Thyroid gland (tissue), 4 donors: ENCODE measurements around the gene SOCS4. TPM values are rescaled to one million over a fixed set of nuclear protein-coding genes. Genes with fewer than 3 reads are reported as not detected.

ENCODE experiments used
- DNase-seq, 2 donors: peaks; one replicate each; pipeline ENCODE4 v3.0.0-alpha.2; 2019
- H3K27ac ChIP-seq, 3 donors: fragments of 200-600 bp; sonication (generic); 1 replicate in 2 of 3; 2 replicates in 1 of 3; pipeline ENCODE4 v1.5.1; 2016 to 2019; ENCODE audit warnings: mild to moderate bottlenecking in 1 of 3, moderate library complexity in 1 of 3
- H3K27me3 ChIP-seq: fragments of 200-600 bp; sonication (generic); one replicate; pipeline ENCODE4 v1.5.1; 2019
- H3K36me3 ChIP-seq, 2 donors: fragments of 200-600 bp; sonication (generic); one replicate each; pipeline ENCODE4 v1.5.1; 2016 to 2019
- H3K4me1 ChIP-seq, 2 donors: fragments of 200-600 bp; sonication (generic); one replicate each; pipeline ENCODE4 v1.5.1; 2017 to 2019
- H3K4me3 ChIP-seq, 3 donors: fragments of 200-600 bp; sonication (generic); replicated peaks in 1 of 3; 1 replicate in 2 of 3; 2 replicates in 1 of 3; pipeline ENCODE4 v1.5.1; 2016; ENCODE audit warnings: mild to moderate bottlenecking in 1 of 3
- H3K9me3 ChIP-seq: fragments of 200-600 bp; sonication (generic); one replicate; pipeline ENCODE4 v1.5.1; 2017
- POLR2A ChIP-seq, 2 donors: fragments of 450-650 bp; IDR thresholded peaks; one replicate each; pipeline ENCODE4 v1.6.1; 2017; ENCODE audit warnings: antibody characterized with exemption in 2 of 2, mild to moderate bottlenecking in 2 of 2, moderate library complexity in 1 of 2
- WGBS, 2 donors: methylation state at CpG; one replicate each; pipeline ENCODE4 v1.1.5; 2017; 5-methylcytosine and 5-hydroxymethylcytosine counted together
- intact Hi-C: fragments of 100-400 bp; cut with DNase I; formaldehyde crosslinking; loops from one replicate; pipeline ENCODE4 v1.15.1; 2023
- total RNA-seq, 4 donors: library from RNA; depleted of rRNA; stranded (reverse); fragments of >200 nt; gene quantifications; one replicate each; pipeline ENCODE4 v1.2.3, GENCODE V29; 2016
- TF ChIP-seq, protein P1 (sequence below), 6 experiments: fragments of 200-600 bp in 3 of 6; fragments of 450-650 bp in 3 of 6; sonication (generic) in 3 of 6; IDR thresholded peaks; one replicate each; pipeline ENCODE4 v1.5.1; 2016 to 2019; ENCODE audit warnings: antibody characterized with exemption in 6 of 6, mild to moderate bottlenecking in 2 of 6, inconsistent platforms in 1 of 6, moderate library complexity in 1 of 6

SOCS4 gene, protein sequence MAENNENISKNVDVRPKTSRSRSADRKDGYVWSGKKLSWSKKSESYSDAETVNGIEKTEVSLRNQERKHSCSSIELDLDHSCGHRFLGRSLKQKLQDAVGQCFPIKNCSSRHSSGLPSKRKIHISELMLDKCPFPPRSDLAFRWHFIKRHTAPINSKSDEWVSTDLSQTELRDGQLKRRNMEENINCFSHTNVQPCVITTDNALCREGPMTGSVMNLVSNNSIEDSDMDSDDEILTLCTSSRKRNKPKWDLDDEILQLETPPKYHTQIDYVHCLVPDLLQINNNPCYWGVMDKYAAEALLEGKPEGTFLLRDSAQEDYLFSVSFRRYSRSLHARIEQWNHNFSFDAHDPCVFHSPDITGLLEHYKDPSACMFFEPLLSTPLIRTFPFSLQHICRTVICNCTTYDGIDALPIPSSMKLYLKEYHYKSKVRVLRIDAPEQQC
- total RNA-seq: 10 to 100 TPM; 18.2 to 26.5 (median 19.7) TPM

- Histone ChIP-seq H3K4me3 (peak within 1 kb of the TSS; percentile 43 to 75 (median 58)), H3K27me3 (no peaks in the 10 kb centered on the region), H3K27ac (peak within 1 kb of the TSS; percentile 36 to 74 (median 42)), H3K4me1 (peaks cover 13 to 26% of the 10 kb centered on the region in 2 donors), H3K36me3 (no peaks in the 10 kb centered on the region), H3K9me3 (no peaks in the 10 kb centered on the region)
- peak in 1 of 2 donors; percentile 69 for TF ChIP-seq POLR2A (IDR thresholded peaks at IDR 0.05)
- TF ChIP-seq, protein P1, sequence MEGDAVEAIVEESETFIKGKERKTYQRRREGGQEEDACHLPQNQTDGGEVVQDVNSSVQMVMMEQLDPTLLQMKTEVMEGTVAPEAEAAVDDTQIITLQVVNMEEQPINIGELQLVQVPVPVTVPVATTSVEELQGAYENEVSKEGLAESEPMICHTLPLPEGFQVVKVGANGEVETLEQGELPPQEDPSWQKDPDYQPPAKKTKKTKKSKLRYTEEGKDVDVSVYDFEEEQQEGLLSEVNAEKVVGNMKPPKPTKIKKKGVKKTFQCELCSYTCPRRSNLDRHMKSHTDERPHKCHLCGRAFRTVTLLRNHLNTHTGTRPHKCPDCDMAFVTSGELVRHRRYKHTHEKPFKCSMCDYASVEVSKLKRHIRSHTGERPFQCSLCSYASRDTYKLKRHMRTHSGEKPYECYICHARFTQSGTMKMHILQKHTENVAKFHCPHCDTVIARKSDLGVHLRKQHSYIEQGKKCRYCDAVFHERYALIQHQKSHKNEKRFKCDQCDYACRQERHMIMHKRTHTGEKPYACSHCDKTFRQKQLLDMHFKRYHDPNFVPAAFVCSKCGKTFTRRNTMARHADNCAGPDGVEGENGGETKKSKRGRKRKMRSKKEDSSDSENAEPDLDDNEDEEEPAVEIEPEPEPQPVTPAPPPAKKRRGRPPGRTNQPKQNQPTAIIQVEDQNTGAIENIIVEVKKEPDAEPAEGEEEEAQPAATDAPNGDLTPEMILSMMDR (IDR thresholded peaks at IDR 0.05): peak in 2 of 6 experiments; percentile 15 to 21
- WGBS, 2 donors: 0% methylated on average over 28 to 44 of the region's 56 CpGs
- peak; percentile 95 for DNase-seq
- intact Hi-C loops: no loop called here
Observed at GRCh38 chr14:55026793-55027561, at the start of gene SOCS4, which contains the start of gene WDHD1. Gene SOCS4 (plus strand): TSS chr14:55027236. CDS start chr14:55043042, 15,806 bp downstream. Gene WDHD1 (minus strand): TSS chr14:55027099. CDS start chr14:55026787, 312 bp downstream.

DNA sequence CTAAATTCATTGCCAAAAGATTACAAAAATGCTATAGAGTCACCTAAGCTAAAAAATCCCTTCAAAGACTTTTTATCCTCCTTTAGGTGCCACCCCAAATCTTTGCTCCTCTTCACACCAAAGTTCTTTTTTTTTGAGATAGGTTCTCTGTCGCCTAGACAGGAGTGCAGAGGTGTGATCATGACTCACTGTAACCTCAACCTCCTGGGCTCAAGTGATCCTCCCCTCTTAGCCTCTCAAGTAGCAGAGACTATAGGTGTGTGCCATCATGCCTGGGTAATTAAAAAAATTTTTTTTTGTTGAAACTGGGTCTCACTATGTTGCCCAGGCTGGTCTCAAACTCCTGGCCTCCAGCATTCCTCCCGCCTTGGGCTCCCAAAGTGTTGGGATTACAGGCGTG, 48.0 kb upstream of the SOCS4 start:
- 75 to 78% methylated on average over 3 of the region's 3 CpGs for WGBS, 2 donors

GRCh38 chr14:54981698-54982097, 45.3 kb upstream of the SOCS4 start:
- 80% methylated on average over 6 of the region's 6 CpGs for WGBS, 2 donors
- H3K9me3 ChIP-seq: no peaks in the 10 kb centered on the region
- TF ChIP-seq, protein P1 (IDR thresholded peaks at IDR 0.05): peak in 1 of 6 experiments; percentile 35
- no peak for TF ChIP-seq POLR2A (IDR thresholded peaks at IDR 0.05)
- H3K27me3 ChIP-seq: no peaks in the 10 kb centered on the region
- H3K36me3 ChIP-seq: no peaks in the 10 kb centered on the region
- no peaks in the 10 kb centered on the region for H3K4me1 ChIP-seq
- no peak overlapping the region for H3K27ac ChIP-seq
- DNase-seq: no peak
- no peak overlapping the region for H3K4me3 ChIP-seq
- intact Hi-C loops: no loop called here

More for the DNA sequence above, 48.0 kb upstream of the SOCS4 start:
- Histone ChIP-seq H3K36me3 (no peaks in the 10 kb centered on the region), H3K27me3 (no peaks in the 10 kb centered on the region), H3K4me1 (no peaks in the 10 kb centered on the region), H3K9me3 (no peaks in the 10 kb centered on the region), H3K4me3 (no peak overlapping the region), H3K27ac (no peak overlapping the region)
- intact Hi-C loops: no loop called here
- TF ChIP-seq, protein P1 (IDR thresholded peaks at IDR 0.05): no peak
- no peak for TF ChIP-seq POLR2A (IDR thresholded peaks at IDR 0.05)
- no peak for DNase-seq

DNA sequence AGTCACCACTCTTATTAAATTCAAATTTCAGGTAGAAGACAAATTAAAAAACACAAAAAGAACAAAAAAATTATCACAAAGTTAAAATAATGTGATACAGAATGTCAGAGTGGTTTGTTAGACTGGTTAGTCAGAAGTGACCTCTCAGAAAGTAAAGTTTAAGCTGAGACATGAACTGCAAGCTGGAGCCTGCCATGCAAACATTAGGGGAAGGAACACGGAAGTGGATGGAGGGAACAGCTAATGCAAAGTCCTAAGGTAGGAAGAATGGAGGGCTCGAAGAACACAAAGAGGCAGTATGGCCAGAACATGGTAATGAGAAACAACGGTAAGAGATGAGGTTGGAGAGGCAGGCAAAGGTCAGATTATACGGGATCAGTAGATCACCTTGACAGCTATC, 41.9 kb upstream of the SOCS4 start:
- H3K4me1 ChIP-seq: no peaks in the 10 kb centered on the region
- no peak for TF ChIP-seq POLR2A (IDR thresholded peaks at IDR 0.05)
- TF ChIP-seq, protein P1 (IDR thresholded peaks at IDR 0.05): no peak
- intact Hi-C loops: no loop called here
- WGBS, 2 donors: 89 to 93% methylated on average over 4 of the region's 4 CpGs
- H3K36me3 ChIP-seq: no peaks in the 10 kb centered on the region
- no peak overlapping the region for H3K4me3 ChIP-seq
- no peaks in the 10 kb centered on the region for H3K9me3 ChIP-seq
- DNase-seq: no peak
- no peaks in the 10 kb centered on the region for H3K27me3 ChIP-seq
- H3K27ac ChIP-seq: no peak overlapping the region
